ENCODE data around the gene SERPINE1. TPM values are rescaled to one million over a fixed set of nuclear protein-coding genes. Genes with fewer than 3 reads are reported as not detected.

Gene SERPINE1
- total RNA-seq, 1 experiment from 2014 or later = 370 TPM

- H3K27ac ChIP-seq (ENCODE audit: low read length) = peak overlapping the region; percentile 82
- intact Hi-C loops (cut with micrococcal nuclease; ENCODE audit: unreplicated experiment) = no loop called here
- no peaks in the 10 kb centered on the region for H3K9me3 ChIP-seq (ENCODE audit: control insufficient read depth, insufficient read depth, low read depth, low read length)
- TF ChIP-seq CTCF (IDR thresholded peaks at IDR 0.05) (no peak), POLR2AphosphoS5 (IDR thresholded peaks at IDR 0.05; ENCODE audit: low read depth, low read length) (no peak), TCF7L2 (IDR thresholded peaks at IDR 0.05; ENCODE audit: low read depth, low read length) (no peak), SIN3A (IDR thresholded peaks at IDR 0.05; ENCODE audit: borderline replicate concordance, insufficient read depth, low read depth, low read length) (no peak), REST (IDR thresholded peaks at IDR 0.05; ENCODE audit: insufficient read depth in 1 of 2, low read depth in 2 of 2, low read length in 1 of 2) (no peak)
- DNase-seq (ENCODE audit: low read depth, low spot score) (no peak), ATAC-seq (peak; percentile 52)
- BruUV-seq (replicated peaks) = no TSS peak
- CTCF ChIA-PET = interaction anchor here (0.5 to 0.9 kb wide), 3 partner anchors 11 to 81 kb away, joined by 6 to 9 read pairs (median 7); no protein-coding TSS in a partner anchor
- no peaks in the 10 kb centered on the region for H3K27me3 ChIP-seq (ENCODE audit: control insufficient read depth, insufficient read depth, low read length)
- POLR2A ChIA-PET = no interaction called here
- peak overlapping the region; percentile 65 to 67 for H3K4me3 ChIP-seq (ENCODE audit: low read depth in 2 of 2, low read length in 2 of 2)
- H3K4me1 ChIP-seq (ENCODE audit: control insufficient read depth, insufficient read depth, low read length) = peaks cover 12% of the 10 kb centered on the region
- in situ Hi-C loops (cut with HindIII; ENCODE audit: low pct_unique_long_range_greater_than_20kb, low sequenced_read_pairs) = no loop called here
- H3K36me3 ChIP-seq (ENCODE audit: control insufficient read depth, insufficient read depth, low read length) = no peaks in the 10 kb centered on the region; the same call in 1 of the 2 replicates
Observed at GRCh38 chr7:101154693-101155102, 27.8 kb downstream of the SERPINE1 start.

- TF ChIP-seq TCF7L2 (IDR thresholded peaks at IDR 0.05; ENCODE audit: low read depth, low read length) (no peak), SIN3A (IDR thresholded peaks at IDR 0.05; ENCODE audit: borderline replicate concordance, insufficient read depth, low read depth, low read length) (no peak), POLR2AphosphoS5 (IDR thresholded peaks at IDR 0.05; ENCODE audit: low read depth, low read length) (no peak), CTCF (IDR thresholded peaks at IDR 0.05) (no peak), REST (IDR thresholded peaks at IDR 0.05; ENCODE audit: insufficient read depth in 1 of 2, low read depth in 2 of 2, low read length in 1 of 2) (no peak)
- no peaks in the 10 kb centered on the region for H3K27me3 ChIP-seq (ENCODE audit: control insufficient read depth, insufficient read depth, low read length)
- in situ Hi-C loops (cut with HindIII; ENCODE audit: low pct_unique_long_range_greater_than_20kb, low sequenced_read_pairs) = no loop called here
- ChIA-PET POLR2A (no interaction called here), CTCF (interaction anchor here (0.7 to 0.8 kb wide), 2 partner anchors 37 to 366 kb away, joined by 4 to 9 read pairs; no protein-coding TSS in a partner anchor)
- peaks cover 18% of the 10 kb centered on the region for H3K4me1 ChIP-seq (ENCODE audit: control insufficient read depth, insufficient read depth, low read length)
- ATAC-seq (no peak), DNase-seq (ENCODE audit: low read depth, low spot score) (no peak)
- H3K36me3 ChIP-seq (ENCODE audit: control insufficient read depth, insufficient read depth, low read length) = no peaks in the 10 kb centered on the region; the same call in 1 of the 2 replicates
- peak overlapping the region; percentile 82 for H3K27ac ChIP-seq (ENCODE audit: low read length)
- H3K4me3 ChIP-seq (ENCODE audit: low read depth in 2 of 2, low read length in 2 of 2) = peak overlapping the region; percentile 65 to 67
- no TSS peak for BruUV-seq (replicated peaks)
- no peaks in the 10 kb centered on the region for H3K9me3 ChIP-seq (ENCODE audit: control insufficient read depth, insufficient read depth, low read depth, low read length)
- intact Hi-C loops (cut with micrococcal nuclease; ENCODE audit: unreplicated experiment) = no loop called here
Observed at GRCh38 chr7:101155303-101155702, 28.4 kb downstream of the SERPINE1 start.
